Activated CD4-positive, alpha-beta T cell treated with anti-CD3 and anti-CD28 coated beads, Interleukin-2, amount 50 U/mL, for 48 hours (primary cell): ENCODE results near the gene NETO1.

Source experiments
- DNase-seq, 2 experiments: peaks; one replicate each; pipeline ENCODE4 v3.0.0-alpha.2; 2020

Gene NETO1

DNA sequence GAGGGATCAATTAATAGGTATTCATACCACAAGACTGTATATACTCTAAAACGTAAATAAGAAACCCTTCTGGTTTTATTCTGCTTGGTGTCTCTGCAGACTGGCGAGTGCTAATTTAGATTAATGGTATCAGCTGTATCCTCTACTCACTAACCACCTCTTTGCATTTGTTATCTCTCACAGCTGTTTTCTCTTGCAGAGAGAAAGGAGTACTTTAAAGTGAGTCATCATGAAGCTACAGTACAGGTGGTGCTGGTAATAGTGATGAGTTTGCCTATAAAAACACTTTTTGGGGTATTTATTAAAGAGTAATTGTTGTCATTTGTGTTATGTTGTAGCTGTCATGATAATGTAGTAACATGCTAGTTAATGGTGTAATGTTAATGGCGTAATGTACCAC is 147.7 kb downstream of the NETO1 start:
- no peak for DNase-seq

DNA sequence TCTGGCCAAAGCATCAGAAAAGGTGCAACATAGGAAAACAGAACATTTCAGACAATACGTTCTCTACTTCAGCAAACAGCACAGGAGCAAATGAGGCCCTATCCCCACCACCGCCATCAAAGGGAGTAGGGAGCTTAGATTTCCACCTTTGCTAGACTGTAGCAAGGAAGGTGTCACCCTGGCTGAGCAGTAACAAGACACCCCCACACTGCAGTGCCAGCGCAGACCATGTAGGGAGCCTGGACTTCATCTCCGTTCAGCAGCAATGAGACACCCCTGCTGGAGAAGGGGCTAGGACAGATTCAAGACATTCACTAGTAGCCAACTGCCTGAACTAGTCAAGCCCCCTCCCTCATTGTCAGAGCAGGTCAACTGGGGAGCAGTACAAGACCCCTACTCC is 163.6 kb downstream of the NETO1 start:
- no peak for DNase-seq

DNA sequence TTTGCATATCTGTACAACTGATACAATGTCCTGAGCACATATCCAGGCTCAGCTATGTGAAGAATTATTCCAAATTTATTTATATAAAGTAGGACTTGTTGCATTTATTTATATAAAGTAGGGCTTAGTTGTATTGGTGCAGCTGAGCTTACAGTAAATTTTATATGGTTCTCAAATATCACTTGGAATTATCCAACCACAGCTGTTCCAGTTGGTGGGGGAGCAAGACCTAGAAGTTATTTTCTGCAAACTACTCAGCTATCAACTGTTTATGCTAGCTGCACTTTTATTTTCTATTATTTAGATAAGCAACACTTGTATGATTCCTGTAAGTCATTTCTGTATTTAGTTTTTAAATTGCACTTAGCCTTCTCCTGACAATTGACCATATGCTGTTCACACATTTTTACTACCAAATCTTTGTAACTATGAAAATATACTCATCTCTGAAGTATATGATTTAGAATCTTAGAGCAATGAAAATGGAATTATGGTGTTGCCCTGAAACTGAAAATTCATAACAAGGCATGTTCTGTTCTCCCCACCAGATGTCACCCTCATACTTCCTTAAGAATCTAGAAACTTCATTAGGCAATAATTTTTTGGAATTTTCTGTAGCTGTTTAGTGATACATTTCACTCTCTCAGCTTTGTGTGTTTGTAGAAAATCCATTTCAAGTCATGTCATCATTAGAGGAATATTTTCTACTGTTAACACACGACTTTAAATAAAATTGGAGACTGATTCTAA is 166.7 kb downstream of the NETO1 start:
- no peak for DNase-seq

DNA sequence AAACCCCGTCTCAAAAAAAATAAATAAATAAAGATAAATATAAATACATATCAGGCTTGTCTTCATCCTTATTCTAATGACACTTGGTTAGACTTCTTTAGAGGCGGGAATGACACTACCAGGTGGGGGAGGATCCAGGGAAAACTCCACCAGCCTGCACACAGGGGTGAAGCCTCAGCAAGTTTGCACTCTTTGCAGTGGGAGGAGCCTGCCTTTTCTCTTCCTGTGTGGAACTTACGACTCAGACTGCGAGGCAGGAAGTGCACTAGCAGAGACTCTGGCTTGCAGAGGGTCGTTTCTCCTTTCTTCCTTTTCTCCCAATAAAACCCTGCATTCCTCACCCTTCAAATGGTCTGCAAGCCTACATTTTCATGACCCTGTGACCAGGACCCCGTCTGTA is 170.1 kb downstream of the NETO1 start:
- no peak for DNase-seq

DNA sequence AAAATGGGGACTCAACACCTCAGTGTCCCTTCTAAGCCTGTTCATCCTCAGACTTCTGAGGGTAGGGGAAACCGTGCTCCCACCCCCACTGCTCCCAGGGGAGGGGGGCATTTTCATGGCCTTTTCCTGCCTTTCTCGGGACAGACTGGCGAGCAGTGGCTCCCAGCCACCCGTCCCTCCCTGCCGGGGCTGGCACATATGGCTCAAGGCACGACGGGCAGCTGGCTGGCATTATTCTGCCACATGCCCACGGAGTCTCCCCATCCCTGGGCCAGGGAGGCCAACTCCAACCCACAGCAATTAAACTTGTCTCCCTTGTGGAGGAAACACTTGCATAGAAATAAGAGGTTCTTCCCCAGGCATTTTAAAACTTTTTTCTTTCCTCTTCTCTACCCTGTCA is 175.2 kb downstream of the NETO1 start:
- DNase-seq: no peak
